ENCODE measurements around the gene MED17.

GRCh38 chr11:93740730-93741093, 43.4 kb upstream of the MED17 start:
- TF ChIP-seq CTCF (conservative IDR thresholded peaks at IDR 0.05; ENCODE audit: low read depth, low read length) (no peak), EZH2 (IDR thresholded peaks at IDR 0.05; ENCODE audit: borderline replicate concordance, low read depth, low read length, poor library complexity, severe bottlenecking) (no peak)
